GM10266 (cell line): ENCODE data around the gene HEPACAM.

Experiments used
- DNase-seq: peaks from one replicate; pipeline ENCODE4 v3.0.0; 2012; ENCODE audit errors: extremely low spot score
- CTCF ChIP-seq: IDR thresholded peaks from 2 replicates; pipeline ENCODE4 v1.5.1; 2012; ENCODE audit warnings: mild to moderate bottlenecking, low read depth; ENCODE audit not compliant: control insufficient read depth, insufficient read depth; ENCODE audit errors: missing control alignments

The HEPACAM gene

GRCh38 chr11:124935548-124936514 lies at the start of gene HEPACAM:
Gene HEPACAM (minus strand): TSS chr11:124936047. CDS start chr11:124936006, 41 bp downstream.
- DNase-seq: no peak

GRCh38 chr11:124984512-124984854 lies 48.6 kb upstream of the HEPACAM start:
- no peak for TF ChIP-seq CTCF
- no peak for DNase-seq

More at GRCh38 chr11:124935548-124936514, at the start of gene HEPACAM:
- TF ChIP-seq CTCF: no peak

GRCh38 chr11:124983674-124984511 lies 48.0 kb upstream of the HEPACAM start:
- no peak for TF ChIP-seq CTCF
- no peak for DNase-seq

DNA sequence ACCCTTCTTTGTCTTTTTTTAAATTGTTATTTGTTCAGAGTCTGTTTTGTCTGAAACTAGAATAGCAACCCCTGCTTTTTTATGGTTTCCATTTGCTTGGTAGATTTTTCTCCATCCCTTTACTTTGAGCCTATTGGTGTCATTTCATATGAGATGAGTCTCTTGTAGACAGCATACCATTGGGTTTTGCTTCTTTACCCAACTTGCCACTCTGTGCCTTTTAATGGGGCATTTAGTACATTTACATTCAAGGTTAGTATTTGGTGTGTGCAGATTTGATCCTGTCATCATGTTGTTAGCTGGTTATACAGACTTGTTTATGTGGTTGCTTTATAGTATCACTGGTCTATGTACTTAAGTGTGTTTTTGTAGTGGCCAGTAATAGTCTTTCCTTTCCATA lies 46.2 kb upstream of the HEPACAM start:
- no peak for DNase-seq
- TF ChIP-seq CTCF: no peak

DNA sequence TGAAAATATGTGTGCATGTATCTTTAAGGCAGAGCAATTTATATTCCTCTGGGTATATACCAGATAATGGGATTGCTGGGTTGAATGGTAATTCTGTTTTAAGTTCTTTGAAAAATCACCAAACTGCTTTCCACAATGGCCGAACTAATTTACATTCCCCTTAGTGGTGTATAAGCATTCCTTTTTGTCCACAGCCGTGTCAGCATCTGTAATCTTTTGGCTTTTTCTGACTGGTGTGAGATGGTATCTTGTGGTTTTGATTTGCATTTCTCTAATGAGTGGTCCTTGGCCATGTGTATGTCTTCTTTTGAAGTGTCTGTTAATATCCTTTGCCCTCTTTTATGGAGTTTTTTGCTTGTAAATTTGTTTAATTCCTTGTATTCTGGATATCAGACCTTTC lies 42.5 kb upstream of the HEPACAM start:
- no peak for DNase-seq
- TF ChIP-seq CTCF: no peak

DNA sequence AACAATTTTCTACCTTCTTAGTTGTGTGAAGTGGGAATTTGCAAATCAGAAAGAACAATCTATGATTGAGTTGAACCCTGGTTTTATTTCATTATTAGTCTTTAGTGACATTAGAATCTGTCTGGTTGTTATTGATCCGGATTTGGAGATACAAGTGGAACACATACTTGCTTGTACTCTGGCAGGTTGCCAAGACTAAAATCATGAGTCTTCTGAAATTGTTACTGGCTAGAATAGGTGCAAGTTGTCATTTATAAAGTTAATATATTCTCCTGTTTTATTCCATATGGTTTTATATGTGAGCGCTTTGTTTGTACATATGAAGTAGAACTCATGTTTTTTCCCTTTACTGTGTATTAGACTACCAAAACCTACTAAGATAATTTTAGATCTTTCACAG lies 41.2 kb upstream of the HEPACAM start:
- no peak for TF ChIP-seq CTCF
- no peak for DNase-seq
